ENCODE measurements around the gene GSN.

The GSN gene

DNA sequence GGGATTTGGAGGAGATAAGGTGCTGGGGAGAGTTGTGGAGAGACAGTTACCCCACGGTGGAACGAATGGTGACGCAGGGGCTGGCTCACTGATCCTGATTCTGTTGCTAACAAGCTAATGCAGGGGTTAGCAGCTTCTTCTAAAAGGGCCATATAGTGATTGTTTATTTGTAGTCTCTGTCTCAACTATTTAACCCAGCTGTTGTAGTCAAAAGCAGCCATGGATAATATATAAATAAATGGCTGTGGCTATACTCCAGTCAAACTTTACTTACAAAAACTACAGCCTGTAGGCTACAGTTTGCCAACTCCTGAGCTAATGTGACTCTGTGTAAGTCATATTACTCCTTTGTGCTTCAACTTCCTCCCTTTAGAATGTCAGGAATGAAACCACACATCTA, 80.3 kb downstream of the GSN start:
- no peak for DNase-seq (ENCODE audit: low read depth in 2 of 2, low spot score in 1 of 2)

DNA sequence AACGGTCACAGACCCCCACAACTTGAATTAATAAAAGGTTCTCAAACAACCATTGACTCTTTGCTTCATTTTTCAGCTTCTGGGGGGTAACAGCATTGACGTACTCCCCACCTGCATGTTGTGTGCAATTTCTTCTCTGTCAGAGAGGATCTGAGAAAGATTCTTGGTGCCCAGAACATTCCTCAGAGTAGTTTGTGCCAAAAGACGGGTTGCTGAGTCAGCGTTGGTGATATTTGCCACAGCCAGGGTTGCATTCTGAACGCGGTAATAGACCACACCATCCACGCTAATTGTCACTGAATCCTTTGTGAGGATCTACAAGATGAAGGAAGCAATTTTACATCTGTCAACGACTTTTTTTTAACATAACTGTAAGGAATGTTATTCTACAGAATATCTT, 81.0 kb downstream of the GSN start:
- no peak for DNase-seq (ENCODE audit: low read depth in 2 of 2, low spot score in 1 of 2)

DNA sequence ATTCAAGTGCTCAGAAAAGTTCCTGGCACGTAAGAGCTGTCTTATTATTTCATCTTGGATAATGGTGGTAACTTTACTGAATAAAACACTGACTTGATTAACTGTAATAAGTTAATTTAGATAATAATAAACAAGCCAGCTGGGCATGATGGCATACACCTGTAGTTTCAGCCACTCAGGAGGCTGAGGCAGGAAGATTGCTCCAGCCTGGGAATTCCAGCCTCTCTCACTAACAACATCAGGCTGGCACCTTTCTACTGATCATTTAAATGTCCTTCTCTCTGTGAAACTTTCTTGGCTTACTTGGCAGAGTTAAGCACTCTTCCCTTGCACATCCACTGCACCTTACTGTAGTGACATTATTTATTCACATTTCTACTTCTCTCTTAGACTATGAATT, 82.1 kb downstream of the GSN start:
- DNase-seq (ENCODE audit: low read depth in 2 of 2, low spot score in 1 of 2) = no peak

DNA sequence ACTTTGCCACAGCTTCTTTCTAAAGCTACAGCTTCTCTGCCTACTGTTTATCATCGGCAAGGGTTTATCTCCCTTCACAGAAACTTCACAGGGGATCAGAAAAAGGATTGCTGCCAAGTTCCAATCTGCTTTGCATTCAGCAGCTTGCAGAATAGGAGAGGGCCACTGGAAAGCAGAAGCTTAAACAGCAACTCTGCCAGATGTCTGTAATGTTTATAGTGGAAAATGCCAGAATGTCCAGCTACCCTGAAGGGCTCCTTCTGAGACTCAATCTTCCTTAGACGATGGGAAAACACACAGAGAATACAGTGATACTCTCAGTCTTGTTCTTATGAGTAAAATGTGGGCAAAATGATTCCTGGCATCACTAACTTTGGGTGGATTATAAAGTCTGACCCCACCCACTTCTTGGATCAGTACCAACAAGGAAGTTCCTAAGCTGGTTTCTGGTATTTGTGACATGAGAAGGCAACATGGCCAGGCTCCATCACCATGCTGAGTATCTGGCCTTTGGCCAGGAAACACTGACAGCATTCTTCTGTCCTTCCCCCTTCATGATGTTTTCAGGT, 83.1 kb downstream of the GSN start:
- no peak for DNase-seq (ENCODE audit: low read depth in 2 of 2, low spot score in 1 of 2)

DNA sequence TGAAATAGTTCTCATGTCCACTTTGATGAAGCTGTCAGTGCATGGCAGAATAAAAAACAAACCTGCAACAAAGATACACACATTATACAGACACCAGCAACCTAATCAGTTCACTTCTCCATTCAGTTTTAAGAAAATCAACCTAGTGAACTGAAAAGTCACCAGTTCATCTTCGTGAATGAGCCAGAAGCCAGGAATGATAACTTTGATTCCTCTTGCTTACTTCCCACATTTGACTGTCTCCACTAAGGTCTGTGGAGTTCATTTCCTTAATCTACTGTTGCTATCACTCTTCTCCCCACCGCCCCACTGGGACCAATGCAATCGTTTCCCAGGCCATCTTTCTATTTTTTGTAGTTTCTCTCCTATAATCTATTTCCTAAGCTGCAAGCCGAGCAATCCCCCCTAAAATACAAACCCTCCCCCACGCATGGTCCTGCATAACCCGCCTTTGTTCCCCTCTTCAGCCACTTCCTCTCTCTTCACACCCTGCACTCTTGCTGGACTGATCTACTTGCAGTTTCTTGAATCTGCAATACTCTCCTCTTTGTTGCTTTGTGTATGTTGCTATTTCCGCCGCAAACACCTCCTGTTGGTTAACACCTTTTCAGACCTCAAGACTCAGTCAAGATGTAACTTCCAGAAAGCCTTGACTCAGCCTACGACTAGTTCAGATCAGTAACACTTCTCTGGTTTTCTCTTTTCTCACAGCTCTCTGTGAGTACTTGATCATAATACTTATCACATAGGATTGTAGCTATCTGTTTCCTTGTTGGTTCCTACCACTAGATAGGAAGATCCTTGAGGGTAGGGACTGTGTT, 85.5 kb downstream of the GSN start:
- DNase-seq (ENCODE audit: low read depth in 2 of 2, low spot score in 1 of 2) = peak; percentile 35 to 41

DNA sequence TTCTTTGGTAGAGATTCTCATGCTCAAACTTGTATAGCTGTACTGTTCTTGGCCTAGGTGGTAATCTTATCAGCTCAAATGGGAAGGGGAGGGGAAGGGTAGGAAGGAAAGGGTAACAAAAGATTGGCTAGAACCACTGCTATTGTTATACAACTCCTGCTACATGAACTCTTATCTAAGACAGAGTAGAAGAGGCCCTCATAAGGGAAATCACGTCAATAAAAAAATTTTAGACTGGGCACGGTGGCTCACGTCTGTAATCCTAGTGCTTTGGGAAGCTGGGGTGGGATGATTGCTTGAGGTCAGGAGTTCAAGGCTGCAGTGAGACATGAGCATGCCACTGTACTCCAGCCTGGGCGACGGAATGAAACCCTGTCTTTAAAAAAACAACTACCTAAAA, 86.2 kb downstream of the GSN start:
- DNase-seq (ENCODE audit: low read depth in 2 of 2, low spot score in 1 of 2) = no peak

DNA sequence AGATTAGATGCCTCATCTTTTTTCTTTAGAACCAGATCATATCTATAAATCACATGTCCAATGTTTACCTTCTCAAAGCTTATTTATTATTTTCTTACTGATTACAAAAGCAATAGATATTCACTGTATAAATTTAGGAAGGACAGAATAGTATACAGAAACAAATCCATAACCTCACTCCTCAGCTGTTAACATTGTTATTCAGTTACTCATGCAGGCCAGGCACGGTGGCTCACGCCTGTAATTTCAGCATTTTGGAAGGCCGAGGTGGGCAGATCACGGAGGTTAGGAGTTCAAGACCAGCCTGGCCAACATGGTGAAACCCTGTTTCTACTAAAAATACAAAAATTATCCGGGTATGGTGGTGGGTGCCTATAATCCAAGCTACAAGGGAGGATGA, 86.8 kb downstream of the GSN start:
- DNase-seq (ENCODE audit: low read depth in 2 of 2, low spot score in 1 of 2) = no peak

DNA sequence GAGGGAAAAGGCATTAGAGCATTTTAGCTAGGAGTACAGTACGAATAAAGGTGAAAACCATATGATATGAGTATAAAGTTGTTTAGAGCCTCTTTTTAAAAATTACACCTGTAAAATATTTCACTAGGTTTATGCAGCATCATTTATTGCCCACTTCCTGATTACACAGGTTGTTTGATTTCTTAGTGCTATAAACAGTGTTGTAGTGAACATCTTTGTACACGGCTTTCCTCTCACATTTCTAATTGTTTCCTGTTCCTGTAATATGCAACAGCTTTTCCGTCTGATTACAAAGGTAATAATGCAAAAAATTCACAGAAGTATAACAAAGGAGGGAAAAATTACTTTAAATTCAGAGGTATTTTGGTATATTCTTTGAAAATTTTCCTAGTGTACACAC, 89.0 kb downstream of the GSN start:
- DNase-seq (ENCODE audit: low read depth in 2 of 2, low spot score in 1 of 2) = no peak

DNA sequence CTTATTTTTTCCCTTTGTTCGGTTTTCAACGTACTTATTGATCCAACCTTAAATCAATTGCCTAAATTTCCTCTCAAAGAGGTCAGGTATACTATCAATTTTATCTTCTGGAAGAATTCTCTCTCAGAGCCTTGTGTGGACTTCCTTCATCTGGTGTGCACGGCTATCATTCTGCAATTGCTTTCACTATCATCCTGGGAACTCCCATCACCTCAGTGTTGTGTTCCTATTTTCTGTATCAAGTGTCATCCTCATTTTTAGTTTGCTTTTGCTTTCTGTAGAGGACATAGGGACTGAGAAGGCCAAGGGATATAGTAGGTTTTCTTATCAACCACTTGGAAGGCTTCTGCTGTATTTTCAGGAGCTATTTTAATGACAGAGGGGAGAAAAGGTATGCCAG, 90.8 kb downstream of the GSN start:
- DNase-seq (ENCODE audit: low read depth in 2 of 2, low spot score in 1 of 2) = no peak

DNA sequence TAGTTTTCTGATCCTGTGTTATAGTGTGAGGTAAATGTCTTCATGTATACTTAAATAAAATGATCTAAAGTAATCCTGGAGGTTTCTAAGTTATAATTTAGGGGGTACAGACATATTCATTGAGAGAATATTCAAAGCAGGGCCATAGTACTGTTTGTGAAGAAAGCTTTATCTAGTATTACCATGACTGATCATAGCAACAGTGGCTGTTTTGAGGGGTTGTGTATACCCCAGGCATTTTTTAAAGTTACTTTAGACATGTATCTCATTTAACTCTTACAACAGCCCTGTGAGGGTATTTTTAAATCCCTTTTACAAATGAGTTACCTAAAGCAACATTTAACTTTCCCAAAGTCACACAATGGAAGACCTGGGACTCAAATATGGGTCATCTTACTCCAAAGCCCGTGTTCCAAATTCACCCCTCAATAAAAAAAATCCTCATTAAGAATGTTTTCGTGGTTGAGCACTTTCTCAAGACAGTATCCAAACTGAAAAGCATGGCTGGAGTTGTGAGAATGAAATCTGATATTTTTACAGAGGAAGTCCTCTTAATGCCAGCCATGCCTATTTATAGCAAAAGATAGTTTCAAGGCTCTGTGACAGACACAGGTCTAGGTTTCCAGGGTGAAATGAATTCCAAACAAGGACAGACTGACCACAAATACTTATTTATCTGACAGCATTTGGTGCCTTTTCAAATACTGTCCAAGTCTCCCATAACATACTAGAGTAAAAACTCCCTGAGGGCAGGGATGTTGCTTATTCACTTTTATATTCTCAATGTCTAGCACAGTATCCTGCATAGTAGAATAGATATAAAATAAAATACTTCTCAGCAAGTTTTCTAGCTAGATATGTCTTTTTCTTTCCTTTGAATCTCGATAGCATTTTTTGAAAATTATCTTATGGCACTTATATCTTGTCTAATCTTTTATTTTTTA, 91.7 kb downstream of the GSN start:
- DNase-seq (ENCODE audit: low read depth in 2 of 2, low spot score in 1 of 2) = no peak

DNA sequence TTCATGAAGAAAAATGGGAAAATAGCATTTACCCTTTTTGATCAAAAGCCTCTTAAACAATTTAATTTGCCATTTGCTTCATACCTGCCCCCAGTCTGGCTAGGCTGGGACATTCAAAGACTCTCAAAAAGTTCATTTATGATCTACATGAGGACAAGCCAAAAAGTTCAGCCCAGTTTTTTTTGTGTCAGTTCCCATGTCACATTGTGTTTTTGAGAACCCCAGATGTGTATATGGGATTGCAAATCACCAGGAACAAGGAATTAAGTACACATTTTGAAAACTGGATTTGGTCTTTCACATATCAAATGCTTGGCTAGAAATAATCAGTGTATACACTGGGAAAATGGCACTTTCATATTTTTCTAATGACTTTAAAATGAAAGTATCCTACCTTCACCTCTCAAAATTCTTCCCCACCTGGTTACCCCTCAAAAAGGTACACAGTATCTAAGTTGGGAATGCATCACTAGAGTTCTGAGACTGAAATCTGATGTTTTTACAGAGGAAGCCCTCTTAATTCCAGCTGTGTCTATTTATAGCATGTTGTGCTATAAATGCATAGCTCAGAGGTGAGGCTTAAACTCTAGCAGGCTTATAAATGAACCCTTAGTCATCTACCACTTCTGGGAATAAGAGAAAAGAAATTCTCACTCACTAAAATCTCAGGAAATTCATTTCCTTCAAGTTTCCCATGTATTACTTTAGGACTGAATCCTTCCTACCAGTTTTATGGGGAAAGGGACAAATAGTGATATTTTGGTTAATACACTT, 92.8 kb downstream of the GSN start:
- DNase-seq (ENCODE audit: low read depth in 2 of 2, low spot score in 1 of 2) = no peak

DNA sequence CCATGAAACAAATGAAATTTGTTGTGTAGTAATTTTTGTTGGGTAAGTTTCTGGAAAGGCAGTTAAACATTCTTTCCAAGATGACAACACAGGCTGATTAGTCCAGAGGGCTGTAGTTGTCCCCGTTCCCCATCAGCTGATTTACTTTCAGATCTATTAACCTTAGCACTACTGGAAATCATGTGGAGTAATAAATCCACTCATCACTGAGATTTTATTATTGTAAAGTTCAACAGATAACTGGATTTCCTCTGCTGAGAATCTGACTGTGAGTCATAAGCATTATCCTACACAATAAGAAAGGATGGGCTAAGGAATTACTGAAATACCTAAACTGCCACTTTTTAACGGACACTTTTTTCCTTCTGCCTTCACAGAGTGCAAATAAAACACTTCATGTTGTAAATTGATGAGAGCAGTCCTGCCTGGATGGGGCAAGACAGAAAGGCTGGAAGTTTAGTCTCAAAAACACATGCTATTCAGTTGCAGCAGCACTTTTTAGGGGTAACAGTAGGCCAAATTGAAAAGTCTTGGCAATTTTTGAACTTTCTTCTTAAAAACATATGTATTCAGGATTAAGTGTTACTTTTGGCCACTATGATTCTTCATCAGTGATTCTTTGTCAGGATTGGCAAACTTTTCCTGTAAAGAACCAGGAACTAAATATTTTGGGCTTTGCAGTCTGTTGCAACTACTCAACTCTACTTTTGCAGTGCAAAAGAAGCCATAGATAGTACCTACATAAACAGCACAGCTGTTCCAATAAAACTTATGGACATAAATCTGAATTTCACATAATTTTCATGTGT, 95.1 kb downstream of the GSN start:
- no peak for DNase-seq (ENCODE audit: low read depth in 2 of 2, low spot score in 1 of 2)

DNA sequence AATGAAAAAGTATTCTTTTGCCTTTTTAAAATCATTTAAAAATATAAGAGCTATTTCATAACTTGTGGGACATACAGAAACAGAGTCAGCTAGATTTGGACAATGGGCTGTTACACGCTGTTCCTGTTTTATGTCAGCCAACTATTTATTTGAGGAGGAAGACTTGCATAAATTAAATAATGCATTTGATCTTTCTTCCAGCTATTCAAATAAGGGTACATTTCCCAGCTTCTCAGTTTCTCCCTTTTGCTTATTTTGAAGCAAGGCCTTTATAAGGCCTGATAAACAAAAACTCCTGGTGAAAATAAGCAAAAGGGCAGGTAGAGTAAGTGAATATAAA, 95.6 kb downstream of the GSN start:
- no peak for DNase-seq (ENCODE audit: low read depth in 2 of 2, low spot score in 1 of 2)

DNA sequence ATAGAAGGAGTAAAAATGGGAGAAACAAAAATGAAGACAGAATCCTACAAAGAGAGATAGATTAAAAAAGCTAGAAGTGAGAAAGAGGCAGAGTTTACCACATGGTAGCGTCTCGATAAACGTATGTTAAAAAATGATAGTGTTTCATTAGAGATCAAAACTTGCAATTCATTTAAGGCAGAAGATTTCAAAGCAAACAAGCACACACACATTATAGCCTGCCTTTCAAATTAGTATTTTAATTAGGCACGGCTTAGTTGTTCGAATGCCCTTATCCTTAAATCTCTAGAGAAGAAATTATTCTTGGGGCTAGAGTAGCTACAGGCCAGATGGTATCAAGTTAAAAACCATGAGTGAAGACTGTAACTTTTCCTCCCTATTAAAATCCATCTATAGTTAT, 96.1 kb downstream of the GSN start:
- no peak for DNase-seq (ENCODE audit: low read depth in 2 of 2, low spot score in 1 of 2)

DNA sequence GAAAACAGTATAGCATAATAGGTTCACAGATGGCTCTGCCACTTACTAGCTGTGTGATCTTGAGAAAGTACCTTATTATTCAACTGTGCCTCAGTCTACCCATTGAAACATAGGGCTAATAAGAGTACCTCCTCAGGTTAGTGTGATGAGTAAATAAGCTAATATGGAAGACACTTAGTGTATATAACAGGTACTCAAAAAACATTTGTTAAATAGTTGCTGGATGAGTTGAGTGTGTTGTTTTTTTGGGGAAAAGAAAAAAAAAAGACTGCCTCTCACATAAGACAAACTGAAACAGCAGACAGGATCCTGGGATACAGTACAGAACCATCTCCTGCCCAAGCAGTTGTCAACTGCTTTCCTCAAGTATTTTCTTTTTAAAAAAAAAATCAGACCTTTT, 96.9 kb downstream of the GSN start:
- no peak for DNase-seq (ENCODE audit: low read depth in 2 of 2, low spot score in 1 of 2)

DNA sequence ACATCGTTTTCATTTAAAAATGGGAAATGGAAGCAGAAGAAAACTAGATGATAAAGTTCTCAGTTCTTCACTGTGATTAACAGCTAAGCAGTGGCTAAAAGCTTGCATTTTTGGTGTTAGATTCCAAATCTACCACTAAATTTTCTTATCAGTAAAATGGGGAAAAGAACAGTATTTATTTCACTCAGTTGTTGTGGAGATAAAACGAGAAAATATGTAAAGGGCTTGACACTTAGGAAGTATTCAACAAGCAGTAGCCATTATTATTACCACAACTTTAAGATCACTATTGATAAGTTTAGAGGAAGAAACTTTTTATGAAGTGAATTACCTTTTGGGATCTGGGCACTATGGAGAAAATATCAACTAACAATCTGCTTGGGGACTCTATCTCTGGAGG, 97.6 kb downstream of the GSN start:
- no peak for DNase-seq (ENCODE audit: low read depth in 2 of 2, low spot score in 1 of 2)

DNA sequence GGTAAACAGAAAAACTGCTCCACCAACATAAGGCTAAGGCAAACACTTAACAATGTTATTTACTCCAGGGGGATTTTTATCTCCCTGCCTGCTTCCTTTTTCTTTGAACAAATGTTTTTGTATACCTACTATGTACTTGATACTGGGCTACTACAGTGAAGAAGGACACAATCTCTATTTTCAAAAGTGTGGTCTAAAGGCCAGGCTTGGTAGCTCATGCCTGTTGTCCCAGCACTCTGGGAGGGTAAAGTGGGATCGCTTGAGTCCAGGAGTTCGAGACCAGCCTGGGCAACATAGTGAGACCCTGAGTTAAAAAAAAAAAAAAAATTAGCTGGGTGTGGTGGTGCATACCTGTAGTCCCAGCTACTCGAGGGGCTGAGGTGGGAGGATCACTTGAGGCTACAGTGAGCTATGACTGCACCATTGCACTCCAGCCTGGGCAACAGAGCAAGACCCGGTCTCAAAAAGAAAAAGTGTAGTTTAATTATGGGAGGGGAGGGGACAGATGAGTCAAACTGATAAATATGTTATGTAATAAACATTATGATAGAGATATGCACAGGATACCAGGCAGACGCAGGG, 98.7 kb downstream of the GSN start:
- no peak for DNase-seq (ENCODE audit: low read depth in 2 of 2, low spot score in 1 of 2)

DNA sequence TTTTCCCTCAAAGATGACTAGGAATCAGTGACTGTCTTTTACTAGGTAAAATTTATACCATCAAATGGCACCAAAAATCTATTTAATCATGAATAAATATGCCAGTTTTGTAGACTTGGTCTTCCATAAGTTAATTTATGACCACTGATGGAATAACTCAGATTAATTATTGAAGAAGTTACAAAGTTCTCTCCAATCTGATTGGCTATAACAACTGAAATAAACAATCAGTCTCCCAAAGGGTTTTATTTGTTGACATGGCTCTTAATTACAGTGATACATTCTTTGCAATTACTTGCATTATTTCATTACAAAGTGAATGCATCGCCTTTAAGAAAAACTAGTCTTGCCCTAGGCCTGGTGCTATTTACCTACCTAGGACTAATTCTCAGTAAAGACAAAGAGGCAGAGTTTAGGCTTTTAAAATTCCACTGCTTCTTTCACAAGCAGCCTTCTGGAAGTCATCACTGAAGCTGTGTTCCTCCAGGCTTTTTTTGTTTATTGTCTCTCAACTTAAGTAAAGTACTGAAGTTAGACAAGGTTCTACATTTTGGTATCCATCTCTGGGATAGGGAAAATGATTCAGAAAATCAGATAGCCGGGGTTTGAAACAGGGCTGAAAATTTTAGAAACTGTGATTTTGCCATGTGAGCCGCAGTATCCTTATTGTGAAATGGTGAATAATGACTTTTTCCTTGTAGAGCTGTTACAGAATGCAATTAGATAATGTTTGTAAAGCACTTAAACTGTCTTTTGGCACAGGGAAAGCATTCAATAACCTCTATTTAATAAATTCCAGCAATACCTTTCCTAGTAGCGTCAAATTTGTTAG, 99.6 kb downstream of the GSN start:
- DNase-seq (ENCODE audit: low read depth in 2 of 2, low spot score in 1 of 2) = no peak

DNA sequence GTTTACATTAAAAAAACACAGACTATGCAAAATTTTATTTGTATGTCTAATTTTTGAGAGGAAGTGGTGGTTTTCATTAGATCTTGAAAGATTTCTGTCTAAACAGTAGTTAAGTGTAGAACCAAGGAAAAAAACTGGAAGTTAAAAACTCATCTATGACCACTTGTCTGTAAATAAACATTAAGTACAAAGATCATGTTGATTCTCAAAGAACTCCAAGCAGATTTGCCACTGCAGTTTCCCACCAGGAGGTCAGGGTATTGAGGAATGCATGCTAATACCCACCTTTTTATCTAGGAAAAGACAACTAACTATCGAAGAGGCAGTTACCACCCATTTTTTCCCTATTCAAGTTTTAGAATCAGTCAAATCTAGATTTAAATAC, 100.2 kb downstream of the GSN start:
- DNase-seq (ENCODE audit: low read depth in 2 of 2, low spot score in 1 of 2) = no peak
